Keratinocyte (primary cell): ENCODE measurements around the gene RAPGEF4.
"Not testable (repeated sequence)": the region's sequence is repeated elsewhere in the genome, so short reads cannot be mapped to it uniquely, and the experiment has no call there.

Source experiments
- EZH2 ChIP-seq: IDR thresholded peaks from one replicate; pipeline ENCODE4 v1.6.1; 2012; ENCODE audit warnings: inconsistent platforms, mild to moderate bottlenecking, low read length, moderate library complexity
- TF ChIP-seq, protein P1 (sequence below), 3 experiments: IDR thresholded peaks in 1 of 3; conservative IDR thresholded peaks in 1 of 3; optimal IDR thresholded peaks in 1 of 3; 2 replicates in 2 of 3; 3 replicates in 1 of 3; pipeline versions ENCODE3 to v1.5.1; 2011; ENCODE audit warnings: low read length in 3 of 3, mild to moderate bottlenecking in 3 of 3, moderate library complexity in 2 of 3, control low read depth in 1 of 3, inconsistent platforms in 1 of 3; ENCODE audit not compliant: insufficient read depth in 2 of 3; ENCODE audit errors: extremely low read depth in 1 of 3

- TF ChIP-seq, protein P1, sequence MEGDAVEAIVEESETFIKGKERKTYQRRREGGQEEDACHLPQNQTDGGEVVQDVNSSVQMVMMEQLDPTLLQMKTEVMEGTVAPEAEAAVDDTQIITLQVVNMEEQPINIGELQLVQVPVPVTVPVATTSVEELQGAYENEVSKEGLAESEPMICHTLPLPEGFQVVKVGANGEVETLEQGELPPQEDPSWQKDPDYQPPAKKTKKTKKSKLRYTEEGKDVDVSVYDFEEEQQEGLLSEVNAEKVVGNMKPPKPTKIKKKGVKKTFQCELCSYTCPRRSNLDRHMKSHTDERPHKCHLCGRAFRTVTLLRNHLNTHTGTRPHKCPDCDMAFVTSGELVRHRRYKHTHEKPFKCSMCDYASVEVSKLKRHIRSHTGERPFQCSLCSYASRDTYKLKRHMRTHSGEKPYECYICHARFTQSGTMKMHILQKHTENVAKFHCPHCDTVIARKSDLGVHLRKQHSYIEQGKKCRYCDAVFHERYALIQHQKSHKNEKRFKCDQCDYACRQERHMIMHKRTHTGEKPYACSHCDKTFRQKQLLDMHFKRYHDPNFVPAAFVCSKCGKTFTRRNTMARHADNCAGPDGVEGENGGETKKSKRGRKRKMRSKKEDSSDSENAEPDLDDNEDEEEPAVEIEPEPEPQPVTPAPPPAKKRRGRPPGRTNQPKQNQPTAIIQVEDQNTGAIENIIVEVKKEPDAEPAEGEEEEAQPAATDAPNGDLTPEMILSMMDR (optimal IDR thresholded peaks at IDR 0.05 in 1 of 3, IDR thresholded peaks at IDR 0.05 in 1 of 3, conservative IDR thresholded peaks at IDR 0.05 in 1 of 3; ENCODE audit: extremely low read depth in 1 of 3, insufficient read depth in 2 of 3, low read length in 3 of 3): not testable (repeated sequence)
- not testable (repeated sequence) for TF ChIP-seq EZH2
Observed at GRCh38 chr2:172748543-172748942, 12.9 kb downstream of the RAPGEF4 start.
